Measurements from ENCODE around the gene GAS7.

Gene GAS7

DNA sequence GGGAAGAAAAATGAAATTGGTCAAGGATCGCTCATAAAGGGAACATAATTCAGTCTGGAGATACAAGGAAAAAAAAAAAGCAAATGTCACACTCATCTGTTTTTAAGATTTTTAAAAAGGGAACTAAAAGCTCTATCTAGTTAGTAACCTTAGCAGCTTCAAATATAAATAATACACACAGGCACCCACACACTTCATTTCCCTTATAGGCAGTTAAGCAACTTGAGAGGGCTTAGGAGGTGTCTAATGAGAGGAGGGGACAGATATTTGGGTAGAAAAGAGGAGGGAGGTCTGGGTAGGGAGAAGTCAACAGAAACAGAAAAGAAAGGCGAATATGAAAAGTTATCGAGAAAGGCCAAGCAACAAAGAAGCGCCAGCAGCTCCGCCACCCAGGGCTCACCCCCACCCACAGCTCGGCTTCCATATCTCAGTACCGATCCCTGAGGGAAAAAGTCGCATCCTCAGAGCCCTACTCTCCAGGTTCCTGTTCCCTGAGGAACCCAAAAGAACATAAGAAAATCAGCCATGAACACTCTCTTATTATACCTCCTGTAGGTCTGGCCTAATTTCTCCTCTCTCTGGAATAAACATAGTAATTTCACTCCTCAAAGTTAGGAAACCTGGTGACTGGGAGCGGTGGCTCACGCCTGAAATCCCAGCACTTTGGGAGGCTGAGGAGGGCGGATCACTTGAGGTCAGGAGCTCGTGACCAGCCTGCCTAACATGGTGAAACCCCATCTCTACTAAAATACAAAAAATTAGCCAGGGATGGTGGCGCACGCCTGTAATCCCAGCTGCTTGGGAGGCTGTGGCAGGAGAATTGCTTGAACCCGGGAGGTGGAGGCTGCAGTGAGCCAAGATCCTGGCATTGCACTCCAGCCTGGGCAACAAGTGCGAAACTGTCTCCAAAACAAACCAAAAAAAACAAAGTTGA is 223.7 kb downstream of the GAS7 start:
- no peak for FAIRE-seq

DNA sequence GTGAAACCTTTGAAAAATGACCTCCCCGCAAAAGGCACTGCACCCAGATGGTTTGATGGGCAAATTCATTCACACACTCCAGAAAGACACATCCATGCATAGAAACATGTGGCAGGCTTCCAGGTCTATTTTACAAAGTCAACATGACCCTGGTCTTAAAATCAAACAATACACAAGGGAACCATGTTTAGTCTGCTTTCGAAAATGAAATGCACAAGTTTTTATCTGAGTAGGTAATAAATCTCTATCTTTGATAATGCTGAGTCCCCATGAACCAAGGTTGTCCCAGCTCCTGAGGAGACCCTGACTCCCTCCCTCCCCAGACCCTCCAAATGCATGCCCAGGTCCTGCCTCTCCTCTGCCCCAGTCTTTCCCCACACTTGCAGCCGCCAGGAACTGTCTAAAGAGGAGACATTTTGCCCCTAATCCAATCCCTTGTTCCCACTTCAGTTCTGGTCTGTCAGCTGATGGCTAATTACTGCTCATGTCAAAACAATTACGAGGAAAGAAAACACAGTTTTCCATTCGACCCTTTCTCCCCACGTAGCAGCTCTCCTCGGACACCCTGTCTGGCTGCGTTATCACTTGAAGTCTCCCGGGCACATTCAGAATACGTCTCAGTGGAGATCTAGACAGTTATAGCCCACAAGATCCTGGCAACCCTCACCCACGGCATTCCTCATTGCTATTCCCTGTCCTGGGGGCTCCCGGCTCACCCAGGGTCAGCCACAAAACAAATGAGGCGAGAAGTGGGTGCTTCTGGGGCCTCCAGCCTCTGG is 224.5 kb downstream of the GAS7 start:
- no peak for FAIRE-seq

DNA sequence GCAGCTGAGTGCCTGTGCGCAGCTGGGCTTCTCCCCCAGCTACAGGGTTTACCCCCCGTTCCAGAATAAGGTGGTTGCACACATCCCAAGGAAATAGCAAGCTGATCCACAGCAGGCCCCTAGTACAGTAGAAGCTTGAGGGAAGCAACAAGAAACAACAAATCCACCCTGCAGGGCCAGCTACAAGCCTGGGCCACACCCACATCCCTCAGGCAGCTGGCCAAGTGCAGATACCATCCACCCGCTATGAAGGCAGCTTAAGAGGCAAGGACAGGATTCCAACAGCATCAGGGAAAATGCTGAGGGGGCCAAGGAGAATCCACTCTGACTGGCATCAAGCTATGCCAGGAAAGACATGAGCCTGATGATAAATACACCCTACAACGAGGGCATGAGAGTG is 226.4 kb downstream of the GAS7 start:
- FAIRE-seq, result no peak

DNA sequence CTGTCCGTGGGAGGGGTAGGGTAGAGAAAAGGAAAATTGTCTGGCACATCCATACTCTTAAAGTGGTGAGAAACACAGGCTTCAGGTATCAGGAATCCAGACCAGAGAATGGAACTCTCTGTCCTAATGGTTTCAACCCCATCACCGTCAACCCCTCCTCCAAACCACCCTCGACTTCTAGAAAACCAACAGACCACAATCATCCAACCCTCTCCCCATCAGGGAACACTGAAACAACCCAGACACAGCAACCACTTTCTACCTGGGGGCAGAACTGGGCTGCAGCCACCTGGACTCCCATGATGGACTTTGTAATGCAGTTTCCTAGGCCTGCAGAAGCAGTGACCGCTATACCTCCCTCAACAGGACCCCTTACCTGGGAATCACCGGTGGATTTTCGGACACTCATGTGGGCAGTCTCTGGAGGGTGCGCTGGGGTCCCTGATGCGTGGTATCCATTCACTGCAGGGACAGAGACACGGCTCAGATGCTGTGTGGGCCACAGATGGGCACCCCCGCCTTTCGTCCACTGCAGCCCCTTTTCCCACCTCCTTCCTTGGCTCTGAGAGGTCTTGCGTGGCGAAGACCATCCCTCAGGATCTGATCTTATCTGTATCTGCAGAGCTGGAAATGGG is 229.0 kb downstream of the GAS7 start:
- no peak for FAIRE-seq

DNA sequence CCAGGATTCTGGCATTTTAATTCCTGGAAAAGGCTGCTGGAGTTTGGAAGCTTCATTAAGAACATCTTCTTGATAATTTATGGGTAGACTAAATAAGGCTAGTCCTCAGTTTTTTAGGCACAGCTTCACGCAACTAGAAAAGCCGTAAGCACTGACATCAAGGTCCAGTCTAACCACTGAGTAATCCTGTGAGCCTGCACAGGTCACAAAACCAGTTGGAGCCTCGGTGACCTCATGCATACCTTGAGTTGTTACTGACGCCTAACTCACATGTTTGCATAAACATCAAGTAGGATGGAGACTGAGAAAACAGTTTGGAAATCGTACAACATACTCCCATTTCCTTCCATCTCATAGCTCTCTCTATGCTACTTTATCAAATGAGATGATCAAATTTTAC is 229.5 kb downstream of the GAS7 start:
- FAIRE-seq, result no peak

DNA sequence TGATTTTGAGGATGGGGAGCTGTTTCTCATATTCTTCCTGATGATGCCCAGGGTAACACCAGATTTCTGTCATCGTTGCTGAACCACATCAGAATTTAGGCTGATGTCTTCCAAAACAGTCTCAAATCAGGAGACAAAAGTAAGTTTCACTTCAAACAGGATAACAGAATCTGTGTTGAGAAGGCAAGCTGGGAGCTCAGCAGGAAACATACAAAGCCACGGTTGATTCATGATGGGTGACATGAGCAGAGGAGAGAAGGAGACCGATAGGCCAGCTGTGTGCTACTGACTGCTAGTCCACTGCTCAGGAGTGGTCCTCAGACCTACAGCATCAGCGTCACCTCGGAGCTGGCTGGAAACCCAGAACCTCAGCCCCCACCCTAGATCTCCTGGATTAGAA is 230.4 kb downstream of the GAS7 start:
- FAIRE-seq, result no peak

DNA sequence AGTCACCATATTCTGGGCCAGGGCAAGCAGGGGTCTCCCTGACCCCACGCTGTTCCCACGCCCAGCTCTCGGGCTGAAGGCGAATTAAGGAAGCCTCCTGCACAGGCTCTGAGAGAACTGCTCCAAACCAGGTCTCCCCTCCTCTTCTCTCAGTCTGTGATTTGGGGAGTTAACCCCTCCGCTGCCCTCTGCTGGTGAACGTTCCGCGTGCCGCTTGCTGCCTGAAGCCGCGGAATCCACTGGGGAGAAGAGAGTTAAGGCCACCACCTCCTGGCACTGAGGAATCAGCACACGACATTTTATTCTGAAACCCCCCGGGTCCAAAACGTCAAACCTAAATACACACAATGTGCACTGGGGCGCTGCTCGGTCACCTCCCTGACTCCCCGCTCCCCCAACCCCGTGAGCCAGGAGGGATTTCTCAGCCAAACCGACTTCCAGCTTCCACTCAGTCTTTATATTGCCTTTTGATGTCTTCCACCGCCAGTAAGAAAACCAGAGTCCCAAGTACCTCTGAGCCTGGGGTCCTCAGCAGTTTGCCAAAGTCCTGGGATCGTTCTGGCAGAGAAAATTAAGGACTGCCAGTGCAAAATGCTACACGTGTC is 238.9 kb downstream of the GAS7 start:
- FAIRE-seq, result no peak

DNA sequence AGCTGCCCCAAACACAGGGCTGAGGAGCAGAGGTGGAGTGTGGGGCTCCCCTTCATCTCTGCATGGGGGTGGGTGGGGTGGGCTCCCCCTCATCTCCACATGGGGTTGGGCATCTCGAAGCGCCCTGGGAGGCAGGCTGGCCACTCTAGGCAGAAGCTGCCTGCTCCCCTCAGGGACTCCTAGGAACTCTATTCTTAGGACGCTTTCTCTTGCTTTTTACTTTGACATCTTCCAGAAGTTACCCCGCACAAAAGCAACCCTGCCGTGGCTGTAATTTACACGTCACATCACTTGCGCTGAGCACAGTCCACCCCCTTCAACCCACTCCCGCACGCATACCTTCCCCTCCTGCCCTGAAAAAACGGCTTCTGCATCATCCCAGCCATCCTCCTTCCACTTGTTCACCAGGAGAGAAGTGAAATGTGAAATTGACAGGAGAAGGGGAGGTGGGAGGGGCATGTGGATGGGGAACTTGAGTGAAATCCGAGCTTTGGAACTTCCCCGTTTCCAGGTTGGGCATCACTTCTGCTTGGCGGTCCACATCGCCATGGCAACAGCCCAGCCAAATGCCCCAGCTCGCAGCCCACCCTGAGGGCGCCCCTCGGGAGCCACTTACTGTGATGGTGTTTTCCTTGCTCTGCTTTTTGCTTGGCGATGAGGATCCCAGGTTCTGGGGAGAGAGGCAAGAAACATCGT is 239.7 kb downstream of the GAS7 start:
- FAIRE-seq, result no peak

DNA sequence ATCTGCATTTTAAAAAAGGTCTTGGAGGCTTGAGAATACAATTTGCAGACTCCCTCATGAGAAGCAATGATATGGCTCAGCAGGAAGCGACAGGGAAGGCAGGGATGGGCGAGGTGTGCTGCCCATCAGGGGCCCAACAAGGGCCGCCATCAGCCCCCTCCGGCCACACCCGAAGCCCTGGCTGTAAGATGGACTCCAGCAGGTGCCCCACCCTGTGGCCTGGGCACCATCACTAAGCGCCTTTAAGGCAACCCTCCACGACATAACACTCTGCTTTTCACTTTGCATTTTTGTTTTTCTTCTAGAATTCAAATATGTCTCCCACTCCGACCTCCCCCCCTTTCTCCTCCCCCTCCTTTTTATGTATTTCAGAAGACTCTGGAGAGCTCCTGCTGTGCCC is 241.2 kb downstream of the GAS7 start:
- FAIRE-seq, result no peak

DNA sequence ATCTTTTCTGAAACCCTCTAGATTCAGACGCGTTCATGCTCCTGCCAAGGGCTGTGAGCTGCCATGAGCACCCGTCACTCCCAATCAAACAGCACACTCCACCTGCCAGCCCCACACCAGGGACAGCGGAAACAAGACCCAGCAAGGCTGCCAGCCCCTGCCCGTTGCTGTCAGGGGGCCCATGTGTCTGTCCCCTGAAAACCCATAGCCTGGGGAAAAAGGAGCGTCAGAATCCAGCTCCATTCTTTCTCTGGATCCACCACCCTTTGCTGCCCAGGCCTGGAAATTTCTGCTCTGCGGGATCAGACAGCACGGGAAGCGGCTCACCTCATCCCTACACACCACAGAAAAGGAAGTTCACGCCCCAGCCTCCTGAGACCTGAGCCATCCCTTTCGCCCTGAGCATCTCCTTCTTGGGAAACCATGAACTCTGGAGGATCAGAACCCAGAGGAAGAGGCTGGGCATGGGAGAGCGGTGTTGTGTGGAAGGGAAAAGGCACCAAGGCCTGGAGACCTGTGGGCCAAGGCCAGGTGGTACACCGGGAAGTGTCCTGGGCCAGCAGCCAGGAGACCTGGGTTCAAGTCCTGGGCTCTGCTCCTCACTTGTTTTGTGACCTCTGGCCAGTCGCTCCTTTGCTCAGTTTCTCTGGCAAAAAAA is 241.8 kb downstream of the GAS7 start:
- FAIRE-seq, result no peak

DNA sequence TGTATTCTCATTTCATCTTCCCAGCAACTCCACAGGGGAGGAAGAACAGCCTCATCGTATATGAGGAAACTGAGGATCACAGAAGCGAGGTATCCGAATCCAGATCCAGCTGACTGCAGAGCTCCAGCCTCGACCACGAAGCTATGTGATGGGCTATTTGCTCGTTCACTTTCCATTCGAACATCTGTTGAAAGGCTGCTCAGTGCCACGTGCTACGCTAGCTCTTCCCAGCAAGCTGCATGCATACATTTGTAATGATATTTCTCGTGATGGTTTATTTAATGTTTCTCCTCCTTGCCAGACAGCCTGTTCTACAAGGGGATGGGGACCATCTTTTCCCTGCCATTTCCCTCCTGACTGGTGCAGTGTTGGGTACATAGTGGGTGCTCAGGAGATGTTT is 244.9 kb downstream of the GAS7 start:
- no peak for FAIRE-seq

DNA sequence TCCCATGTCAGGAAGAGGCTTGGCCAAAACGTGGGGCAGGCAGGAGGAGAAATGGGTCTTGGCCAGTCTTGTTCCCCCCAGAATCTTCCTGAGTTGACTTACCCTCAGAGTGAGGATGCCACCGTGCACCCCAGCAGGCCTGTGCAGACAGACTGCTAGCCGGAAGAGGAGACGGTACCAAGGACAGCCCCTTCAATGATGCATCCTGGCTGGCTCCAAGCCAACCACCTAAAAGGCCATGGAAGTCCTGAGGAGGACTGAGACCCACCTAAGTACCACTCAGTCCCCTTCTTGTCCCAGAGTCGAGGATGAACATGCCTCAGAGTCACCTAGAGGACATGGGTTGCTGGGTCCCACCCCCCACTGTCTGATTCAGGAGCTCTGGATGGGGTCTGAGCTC is 246.6 kb downstream of the GAS7 start:
- no peak for FAIRE-seq

DNA sequence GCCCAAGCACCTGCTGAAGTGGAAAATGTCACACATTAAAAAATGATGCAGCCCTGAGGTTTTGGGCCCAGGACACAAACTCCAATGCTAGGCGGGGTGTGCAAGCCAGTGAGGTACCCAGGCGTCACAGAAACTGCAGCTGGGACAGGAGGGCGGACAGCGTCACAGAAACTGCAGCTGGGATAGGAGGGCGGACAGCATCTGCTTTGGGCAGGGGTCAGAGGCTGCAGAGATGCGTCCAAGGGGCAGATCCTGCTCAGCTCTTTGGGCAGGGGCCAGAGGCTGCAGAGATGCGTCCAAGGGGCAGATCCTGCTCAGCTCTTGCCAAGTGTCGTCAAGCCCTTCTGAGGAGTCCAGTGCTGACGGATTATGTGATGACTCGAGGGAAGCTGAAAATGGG is 249.5 kb downstream of the GAS7 start:
- FAIRE-seq, result no peak

DNA sequence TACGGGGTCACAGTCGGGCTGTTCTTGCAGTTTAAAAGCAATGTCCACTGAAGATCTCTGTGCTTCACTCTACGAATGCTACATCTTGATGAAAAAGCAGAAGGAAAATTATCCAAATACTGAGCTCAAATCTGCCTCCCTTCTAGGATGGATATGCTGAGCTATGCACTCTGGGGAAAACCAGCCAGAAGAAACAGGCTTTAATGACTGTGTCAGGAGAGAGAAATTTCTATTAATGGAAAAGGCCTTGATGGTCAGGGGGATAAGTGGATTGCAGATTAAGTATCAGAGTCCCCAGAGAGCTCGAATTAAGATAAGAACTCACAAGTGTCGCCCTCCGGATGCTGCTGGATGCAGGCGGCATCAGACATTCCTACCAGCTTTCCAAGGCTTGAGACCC is 253.7 kb downstream of the GAS7 start:
- FAIRE-seq, result no peak

DNA sequence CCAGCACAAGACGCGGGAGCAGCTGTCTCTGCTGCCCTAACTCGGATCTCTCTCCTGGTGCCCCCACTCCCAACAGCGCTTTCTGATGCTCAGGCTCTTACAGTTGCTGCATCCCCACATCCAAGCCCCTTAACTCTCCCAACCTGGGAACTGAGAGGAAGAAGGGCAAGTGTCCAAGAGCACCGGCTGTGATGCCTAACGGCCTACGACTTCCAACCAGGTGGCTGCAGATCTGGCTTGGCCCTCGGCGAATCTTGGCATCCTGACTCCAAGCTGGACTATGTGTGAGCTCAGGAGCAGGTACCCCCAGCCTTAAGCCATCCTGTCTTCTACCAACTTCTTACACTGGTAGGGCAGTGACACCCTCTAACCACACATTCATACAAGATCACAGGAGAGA is 255.1 kb downstream of the GAS7 start:
- FAIRE-seq, result no peak

DNA sequence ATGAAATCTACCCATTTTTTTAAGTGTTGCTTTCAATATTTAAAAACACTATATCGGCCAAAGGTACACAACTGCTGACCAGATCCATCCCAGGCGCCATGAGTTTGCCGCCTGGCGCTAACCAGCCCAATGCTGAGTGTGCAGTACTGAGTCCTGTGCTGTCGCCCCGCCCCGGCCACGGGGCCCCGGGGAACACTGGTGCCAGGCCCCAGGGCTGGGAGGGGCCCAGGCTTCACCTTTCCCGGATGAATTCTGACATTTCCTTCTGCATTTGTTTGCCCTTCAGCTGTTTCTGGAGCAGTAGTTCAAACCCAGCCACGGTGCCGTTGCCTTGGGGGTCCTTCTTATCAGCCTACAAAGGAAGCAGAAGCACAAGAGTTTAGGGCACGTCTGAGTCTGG is 255.5 kb downstream of the GAS7 start:
- FAIRE-seq, result no peak

DNA sequence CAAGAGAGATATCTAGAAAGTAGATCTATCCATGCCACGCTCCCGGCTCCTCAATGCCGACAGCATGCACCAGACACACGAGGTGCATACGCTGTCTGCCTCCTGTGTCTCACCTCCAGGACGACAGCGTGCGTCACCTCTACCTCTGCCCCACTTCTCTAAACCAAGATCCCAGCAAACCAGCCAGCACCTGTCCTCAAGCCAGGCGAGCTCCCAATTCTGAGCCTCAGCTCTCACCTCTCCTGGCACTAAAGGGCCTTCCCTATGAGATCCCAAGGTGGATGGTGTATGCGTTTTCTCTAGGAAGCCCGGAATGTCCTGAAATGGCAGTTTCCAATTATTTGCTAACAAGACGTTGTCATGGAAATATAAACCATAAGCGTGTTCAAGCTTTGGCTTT is 257.1 kb downstream of the GAS7 start:
- no peak for FAIRE-seq

DNA sequence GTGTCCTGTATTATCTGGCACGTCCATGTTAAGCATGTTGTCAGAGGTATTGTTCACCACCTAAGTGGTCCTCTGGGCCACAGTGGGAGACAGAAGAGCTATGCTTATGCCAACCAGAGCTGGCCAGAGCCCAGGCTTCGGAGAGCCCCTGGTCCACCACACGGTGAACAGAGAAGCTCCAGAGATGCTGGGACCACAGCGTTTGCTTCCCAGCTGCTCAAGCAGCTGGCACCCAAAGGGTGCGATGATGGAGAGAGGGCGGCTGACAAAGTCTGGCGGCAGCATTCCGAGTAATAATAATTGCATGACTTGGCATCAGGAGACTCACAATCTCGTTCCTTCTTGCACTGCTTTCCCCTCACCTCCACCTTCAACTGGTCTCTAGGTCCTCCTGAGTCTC is 257.6 kb downstream of the GAS7 start:
- no peak for FAIRE-seq

DNA sequence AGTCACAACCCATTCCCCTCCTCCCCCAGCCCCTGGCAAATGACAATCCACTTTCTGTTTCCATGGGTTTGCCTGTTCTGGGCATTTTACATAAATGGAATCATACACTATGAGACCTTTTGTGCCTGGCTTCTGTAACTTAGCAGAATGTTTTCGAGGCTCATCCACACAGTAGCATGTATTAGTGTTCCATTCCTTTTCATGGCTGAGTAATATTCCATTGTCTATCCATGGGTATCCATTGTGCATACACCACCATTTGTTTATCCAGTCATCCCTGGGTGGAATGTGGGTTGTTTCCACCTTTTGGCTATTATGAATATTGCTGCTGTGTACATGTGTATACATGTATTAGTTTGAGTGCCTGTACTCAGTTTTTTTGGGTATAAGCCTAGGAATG is 259.6 kb downstream of the GAS7 start:
- FAIRE-seq, result no peak

DNA sequence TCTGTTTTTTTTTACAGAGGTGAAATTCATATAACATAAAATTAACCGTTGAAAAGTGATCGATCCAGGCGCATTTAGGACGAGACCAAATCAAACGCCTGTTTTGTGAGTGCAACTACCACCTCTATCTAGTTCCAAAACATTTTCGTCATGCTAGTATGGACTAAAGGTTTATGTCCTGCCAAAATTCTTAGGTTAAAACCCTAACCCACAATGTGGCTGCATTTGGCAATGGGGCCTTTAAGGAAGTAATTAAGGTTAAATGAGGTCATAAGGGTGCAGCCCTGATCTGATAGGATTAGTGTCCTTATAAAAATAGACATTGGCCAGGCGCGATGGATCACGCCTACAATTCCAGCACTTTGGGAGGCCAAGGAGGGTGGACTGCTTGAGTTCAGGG is 260.5 kb downstream of the GAS7 start:
- FAIRE-seq, result no peak

DNA sequence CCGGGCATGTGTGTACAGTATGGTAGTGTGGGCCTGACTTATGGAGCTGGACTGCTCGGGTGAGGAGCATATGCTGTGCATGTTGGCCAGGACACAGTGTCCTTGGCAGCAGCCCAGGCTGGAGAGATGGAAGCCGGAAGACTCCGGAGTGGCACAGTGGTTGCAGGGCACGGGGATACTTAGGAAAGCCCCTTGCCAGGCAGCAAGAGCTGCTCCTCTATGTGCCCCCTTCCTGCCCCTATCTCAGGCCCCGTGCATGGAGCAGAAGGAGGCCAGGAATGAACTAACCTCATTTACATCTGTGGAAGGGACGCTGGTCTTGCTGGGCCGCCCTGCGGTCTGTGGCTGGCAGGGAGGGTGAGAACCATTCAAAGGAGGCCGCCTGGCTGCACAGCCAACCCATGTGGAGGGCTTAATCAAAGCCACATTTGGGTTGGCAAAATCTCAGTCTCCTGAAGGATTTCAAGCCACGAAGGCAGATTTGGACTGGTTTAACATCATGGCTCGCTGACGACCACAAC is 261.1 kb downstream of the GAS7 start:
- no peak for FAIRE-seq

DNA sequence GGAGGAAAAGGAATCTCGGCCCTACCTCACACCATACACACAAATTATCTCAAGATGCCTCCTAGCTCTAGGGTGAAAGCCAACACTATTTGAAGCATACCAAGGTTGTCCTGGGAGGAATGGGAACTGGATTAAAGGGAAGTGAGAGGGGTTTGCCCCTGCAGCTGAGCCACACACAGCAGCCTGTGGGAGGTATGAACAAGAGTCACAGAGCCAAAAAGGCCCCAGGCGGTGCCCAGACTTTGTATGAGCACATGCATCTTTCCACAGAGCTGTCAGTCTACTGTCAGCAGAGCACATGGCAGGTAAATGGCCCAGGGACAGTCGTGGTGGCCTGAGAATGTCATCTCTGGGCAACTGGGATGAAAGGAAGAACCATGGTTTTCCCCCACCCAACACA is 262.3 kb downstream of the GAS7 start:
- FAIRE-seq, result no peak

All from islet of Langerhans (tissue), 1 donor.